Brain microvascular endothelial cell (primary cell): ENCODE data around the gene MRLN.

ENCODE experiments used
- DNase-seq: peaks from one replicate; pipeline ENCODE4 v3.0.0-alpha.2; 2020
- H3K27ac ChIP-seq: fragments of 250-450 bp; sonication (Bioruptor Pico); 2 replicates; pipeline ENCODE4 v1.5.1; 2020; ENCODE audit warnings: mild to moderate bottlenecking, moderate library complexity
- H3K27me3 ChIP-seq: fragments of 250-450 bp; sonication (Bioruptor Pico); replicated peaks from 2 replicates; pipeline ENCODE4 v1.5.1; 2020; ENCODE audit warnings: mild to moderate bottlenecking
- H3K36me3 ChIP-seq: fragments of 250-450 bp; sonication (Bioruptor Pico); replicated peaks from 2 replicates; pipeline ENCODE4 v1.5.1; 2020; ENCODE audit warnings: mild to moderate bottlenecking
- H3K4me3 ChIP-seq: 2 replicates; pipeline ENCODE4 v1.5.1; 2011; ENCODE audit warnings: low read depth, mild to moderate bottlenecking, control low read depth, low read length, moderate library complexity
- in situ Hi-C: cut with HindIII; loops from 2 replicates; pipeline ENCODE4 v1.10.0; 2017; ENCODE audit warnings: low sequenced_read_pairs, low pct_ligation_motif_present
- TF ChIP-seq, protein P1 (sequence below): IDR thresholded peaks from 2 replicates; pipeline ENCODE4 v1.5.1; 2011; ENCODE audit warnings: low read depth, mild to moderate bottlenecking, moderate library complexity, low read length, control low read depth, inconsistent platforms; ENCODE audit errors: missing control alignments

MRLN gene

DNA sequence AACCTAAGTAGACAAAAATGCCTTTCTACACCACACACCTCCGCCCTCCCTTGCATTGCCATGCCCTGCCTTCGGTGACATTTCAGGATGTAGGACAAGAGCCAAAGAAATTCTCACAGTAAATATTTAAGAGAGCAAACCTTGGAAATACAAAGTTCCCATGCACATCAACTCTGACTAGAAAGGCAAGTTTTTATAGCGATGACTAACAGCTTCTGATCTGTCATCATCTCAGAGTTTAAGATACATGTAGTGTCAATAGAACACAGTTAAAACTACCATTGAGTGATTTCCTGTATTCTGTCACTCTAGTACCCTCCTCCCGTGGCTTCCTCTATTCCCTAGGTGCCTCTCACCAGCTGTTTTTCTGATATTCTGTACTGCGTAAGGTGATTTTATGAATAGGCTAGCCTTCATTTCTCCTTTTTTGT, 64.3 kb downstream of the MRLN start:
- Histone ChIP-seq H3K36me3 (no peaks in the 10 kb centered on the region), H3K27ac (no peak overlapping the region), H3K27me3 (no peaks in the 10 kb centered on the region), H3K4me3 (no peak overlapping the region)
- no peak for DNase-seq
- in situ Hi-C loops: no loop called here
- TF ChIP-seq, protein P1, sequence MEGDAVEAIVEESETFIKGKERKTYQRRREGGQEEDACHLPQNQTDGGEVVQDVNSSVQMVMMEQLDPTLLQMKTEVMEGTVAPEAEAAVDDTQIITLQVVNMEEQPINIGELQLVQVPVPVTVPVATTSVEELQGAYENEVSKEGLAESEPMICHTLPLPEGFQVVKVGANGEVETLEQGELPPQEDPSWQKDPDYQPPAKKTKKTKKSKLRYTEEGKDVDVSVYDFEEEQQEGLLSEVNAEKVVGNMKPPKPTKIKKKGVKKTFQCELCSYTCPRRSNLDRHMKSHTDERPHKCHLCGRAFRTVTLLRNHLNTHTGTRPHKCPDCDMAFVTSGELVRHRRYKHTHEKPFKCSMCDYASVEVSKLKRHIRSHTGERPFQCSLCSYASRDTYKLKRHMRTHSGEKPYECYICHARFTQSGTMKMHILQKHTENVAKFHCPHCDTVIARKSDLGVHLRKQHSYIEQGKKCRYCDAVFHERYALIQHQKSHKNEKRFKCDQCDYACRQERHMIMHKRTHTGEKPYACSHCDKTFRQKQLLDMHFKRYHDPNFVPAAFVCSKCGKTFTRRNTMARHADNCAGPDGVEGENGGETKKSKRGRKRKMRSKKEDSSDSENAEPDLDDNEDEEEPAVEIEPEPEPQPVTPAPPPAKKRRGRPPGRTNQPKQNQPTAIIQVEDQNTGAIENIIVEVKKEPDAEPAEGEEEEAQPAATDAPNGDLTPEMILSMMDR: no peak

DNA sequence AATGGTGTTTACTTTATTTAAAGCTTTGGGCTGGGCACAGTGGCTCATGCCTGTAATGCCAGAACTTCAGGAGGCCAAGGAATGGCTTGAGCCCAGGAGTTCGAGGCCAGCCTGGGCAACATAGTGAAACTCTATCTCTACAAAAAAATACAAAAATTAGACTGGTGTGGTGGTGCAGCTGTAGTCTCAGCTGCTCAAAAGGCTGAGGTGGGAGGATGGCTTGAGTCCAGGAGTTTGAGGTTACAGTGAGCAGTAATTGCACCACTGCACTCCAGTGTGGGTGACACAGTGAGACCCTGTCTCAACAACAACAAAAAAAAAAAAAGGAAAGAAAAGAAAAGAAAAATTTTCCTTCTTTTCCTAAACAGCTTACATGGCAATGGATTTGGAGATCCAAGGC, 65.6 kb downstream of the MRLN start:
- H3K27me3 ChIP-seq: no peaks in the 10 kb centered on the region
- TF ChIP-seq, protein P1: no peak
- H3K4me3 ChIP-seq: no peak overlapping the region
- no peaks in the 10 kb centered on the region for H3K36me3 ChIP-seq
- no peak for DNase-seq
- no peak overlapping the region for H3K27ac ChIP-seq
- in situ Hi-C loops: no loop called here
